Epithelial cell of esophagus (primary cell): ENCODE results near the gene HEPH.
"Not testable (repeated sequence)": the region's sequence is repeated elsewhere in the genome, so short reads cannot be mapped to it uniquely, and the experiment has no call there.

Experiments used
- DNase-seq: peaks from one replicate; pipeline ENCODE4 v3.0.0; 2010; ENCODE audit warnings: low read depth
- H3K4me3 ChIP-seq: 2 replicates; pipeline ENCODE4 v1.5.1; 2011; ENCODE audit warnings: mild to moderate bottlenecking, low read length, control low read depth
- TF ChIP-seq, protein P1 (sequence below): IDR thresholded peaks from 2 replicates; pipeline ENCODE4 v1.5.1; 2011; ENCODE audit warnings: low read depth, mild to moderate bottlenecking, low read length, control low read depth, inconsistent platforms; ENCODE audit not compliant: insufficient read depth; ENCODE audit errors: missing control alignments

HEPH gene, protein sequence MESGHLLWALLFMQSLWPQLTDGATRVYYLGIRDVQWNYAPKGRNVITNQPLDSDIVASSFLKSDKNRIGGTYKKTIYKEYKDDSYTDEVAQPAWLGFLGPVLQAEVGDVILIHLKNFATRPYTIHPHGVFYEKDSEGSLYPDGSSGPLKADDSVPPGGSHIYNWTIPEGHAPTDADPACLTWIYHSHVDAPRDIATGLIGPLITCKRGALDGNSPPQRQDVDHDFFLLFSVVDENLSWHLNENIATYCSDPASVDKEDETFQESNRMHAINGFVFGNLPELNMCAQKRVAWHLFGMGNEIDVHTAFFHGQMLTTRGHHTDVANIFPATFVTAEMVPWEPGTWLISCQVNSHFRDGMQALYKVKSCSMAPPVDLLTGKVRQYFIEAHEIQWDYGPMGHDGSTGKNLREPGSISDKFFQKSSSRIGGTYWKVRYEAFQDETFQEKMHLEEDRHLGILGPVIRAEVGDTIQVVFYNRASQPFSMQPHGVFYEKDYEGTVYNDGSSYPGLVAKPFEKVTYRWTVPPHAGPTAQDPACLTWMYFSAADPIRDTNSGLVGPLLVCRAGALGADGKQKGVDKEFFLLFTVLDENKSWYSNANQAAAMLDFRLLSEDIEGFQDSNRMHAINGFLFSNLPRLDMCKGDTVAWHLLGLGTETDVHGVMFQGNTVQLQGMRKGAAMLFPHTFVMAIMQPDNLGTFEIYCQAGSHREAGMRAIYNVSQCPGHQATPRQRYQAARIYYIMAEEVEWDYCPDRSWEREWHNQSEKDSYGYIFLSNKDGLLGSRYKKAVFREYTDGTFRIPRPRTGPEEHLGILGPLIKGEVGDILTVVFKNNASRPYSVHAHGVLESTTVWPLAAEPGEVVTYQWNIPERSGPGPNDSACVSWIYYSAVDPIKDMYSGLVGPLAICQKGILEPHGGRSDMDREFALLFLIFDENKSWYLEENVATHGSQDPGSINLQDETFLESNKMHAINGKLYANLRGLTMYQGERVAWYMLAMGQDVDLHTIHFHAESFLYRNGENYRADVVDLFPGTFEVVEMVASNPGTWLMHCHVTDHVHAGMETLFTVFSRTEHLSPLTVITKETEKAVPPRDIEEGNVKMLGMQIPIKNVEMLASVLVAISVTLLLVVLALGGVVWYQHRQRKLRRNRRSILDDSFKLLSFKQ

DNA sequence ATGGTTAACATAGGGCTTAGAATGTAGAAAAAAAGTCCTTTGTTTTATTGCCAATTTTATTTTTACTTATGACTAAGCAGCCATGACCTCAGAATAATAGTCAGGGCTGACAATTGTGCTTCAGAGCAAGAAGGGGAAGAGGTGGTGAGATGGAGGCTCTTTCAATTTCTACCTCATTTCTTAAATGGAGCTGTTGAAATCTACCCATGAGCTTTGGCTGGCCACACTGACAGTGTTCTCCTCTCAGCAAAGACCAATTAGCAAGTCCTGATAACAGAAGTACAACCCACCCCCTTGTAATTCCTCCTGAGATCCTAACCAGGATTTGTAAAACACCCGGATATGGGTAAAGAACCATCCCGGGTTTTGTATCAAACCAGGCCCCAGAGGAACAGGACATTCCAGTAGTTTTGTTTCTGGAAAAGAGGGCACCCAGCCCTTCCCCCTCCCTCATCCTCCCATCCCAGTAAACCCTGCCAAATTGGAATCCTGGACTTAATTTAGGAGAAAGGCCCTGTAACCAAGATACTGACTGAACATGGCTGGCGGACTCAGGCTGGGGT lies at the start of gene HEPH:
TSS of gene HEPH (plus strand) at position 399 of the 563 bp plus-strand sequence. CDS start 6,324 bp downstream, outside the sequence.
- TF ChIP-seq, protein P1, sequence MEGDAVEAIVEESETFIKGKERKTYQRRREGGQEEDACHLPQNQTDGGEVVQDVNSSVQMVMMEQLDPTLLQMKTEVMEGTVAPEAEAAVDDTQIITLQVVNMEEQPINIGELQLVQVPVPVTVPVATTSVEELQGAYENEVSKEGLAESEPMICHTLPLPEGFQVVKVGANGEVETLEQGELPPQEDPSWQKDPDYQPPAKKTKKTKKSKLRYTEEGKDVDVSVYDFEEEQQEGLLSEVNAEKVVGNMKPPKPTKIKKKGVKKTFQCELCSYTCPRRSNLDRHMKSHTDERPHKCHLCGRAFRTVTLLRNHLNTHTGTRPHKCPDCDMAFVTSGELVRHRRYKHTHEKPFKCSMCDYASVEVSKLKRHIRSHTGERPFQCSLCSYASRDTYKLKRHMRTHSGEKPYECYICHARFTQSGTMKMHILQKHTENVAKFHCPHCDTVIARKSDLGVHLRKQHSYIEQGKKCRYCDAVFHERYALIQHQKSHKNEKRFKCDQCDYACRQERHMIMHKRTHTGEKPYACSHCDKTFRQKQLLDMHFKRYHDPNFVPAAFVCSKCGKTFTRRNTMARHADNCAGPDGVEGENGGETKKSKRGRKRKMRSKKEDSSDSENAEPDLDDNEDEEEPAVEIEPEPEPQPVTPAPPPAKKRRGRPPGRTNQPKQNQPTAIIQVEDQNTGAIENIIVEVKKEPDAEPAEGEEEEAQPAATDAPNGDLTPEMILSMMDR, result no peak
- no peak within 1 kb of the TSS for H3K4me3 ChIP-seq
- no peak for DNase-seq

DNA sequence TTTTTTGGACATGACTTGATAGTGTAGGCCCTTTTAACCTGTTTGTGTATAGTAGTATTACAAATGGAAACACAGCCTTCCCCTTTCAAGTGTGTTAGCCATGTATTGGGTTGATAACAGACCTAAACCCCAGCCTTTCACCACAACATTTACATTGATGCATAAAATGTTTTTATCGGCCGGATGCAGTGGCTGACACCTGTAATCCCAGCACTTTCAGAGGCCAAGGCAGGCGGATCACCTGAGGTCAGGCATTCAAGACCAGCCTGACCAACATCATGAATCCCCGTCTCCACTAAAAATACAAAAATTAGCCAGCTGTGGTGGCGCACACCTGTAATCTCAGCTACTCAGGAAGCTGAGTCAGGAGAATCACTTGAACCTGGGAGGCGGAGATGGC lies 45.3 kb upstream of the HEPH start:
- not testable (repeated sequence) for DNase-seq, H3K4me3 ChIP-seq

DNA sequence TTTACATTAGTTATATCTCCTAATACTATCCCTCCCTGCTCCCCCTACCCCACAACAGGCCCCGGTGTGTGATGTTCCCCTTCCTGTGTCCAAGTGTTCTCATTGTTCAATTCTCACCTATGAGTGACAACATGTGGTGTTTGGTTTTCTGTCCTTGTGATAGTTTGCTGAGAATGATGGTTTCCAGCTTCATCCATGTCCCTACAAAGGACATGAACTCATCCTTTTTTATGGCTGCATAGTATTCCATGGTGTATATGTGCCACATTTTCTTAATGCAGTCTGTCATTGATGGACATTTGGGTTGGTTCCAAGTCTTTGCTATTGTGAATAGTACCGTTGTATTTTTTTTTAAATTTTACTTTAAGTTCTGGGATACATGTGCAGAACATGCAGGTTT lies 42.7 kb upstream of the HEPH start:
- DNase-seq, H3K4me3 ChIP-seq: not testable (repeated sequence)

DNA sequence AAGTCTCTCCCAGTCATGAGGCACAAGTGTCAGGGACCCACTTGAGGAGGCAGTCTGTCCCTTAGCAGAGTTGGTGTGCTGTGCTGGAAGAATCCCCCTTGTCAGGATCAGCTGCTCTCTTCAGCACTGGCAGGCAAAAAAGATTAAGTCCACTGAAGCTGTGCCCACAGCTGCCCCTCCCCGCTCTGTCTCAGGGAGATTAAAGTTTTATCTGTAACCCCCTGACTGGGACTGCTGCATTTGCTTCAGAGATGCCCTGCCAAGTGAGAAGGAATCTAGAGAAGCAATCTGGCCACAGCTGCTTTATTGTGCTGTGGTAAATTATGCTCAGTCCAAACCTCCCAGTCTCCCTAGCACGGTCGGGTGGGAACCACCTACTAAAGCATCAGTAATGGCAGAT lies 37.4 kb upstream of the HEPH start:
- no peak for DNase-seq
- TF ChIP-seq, protein P1, result no peak
- no peak overlapping the region for H3K4me3 ChIP-seq

DNA sequence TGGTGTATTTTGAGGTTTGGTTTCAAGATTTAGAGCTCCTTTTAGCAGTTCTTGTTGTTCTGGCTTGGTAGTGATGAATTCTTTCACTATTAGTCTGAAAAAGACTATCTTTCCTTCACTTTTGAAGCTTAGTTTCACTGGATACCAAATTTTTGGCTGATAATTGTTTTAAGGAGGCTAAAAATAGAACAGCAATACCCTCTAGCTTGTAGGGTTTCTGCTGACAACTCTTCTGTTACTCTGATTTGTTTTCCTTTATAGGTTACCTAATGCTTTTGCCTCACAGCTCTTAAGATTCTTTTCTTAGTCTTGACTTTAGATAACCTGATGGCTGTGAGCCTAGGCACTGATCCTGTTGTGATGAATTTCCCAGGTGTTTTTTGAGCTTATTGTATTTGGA lies 33.6 kb upstream of the HEPH start:
- H3K4me3 ChIP-seq, result no peak overlapping the region
- TF ChIP-seq, protein P1, result no peak
- no peak for DNase-seq

DNA sequence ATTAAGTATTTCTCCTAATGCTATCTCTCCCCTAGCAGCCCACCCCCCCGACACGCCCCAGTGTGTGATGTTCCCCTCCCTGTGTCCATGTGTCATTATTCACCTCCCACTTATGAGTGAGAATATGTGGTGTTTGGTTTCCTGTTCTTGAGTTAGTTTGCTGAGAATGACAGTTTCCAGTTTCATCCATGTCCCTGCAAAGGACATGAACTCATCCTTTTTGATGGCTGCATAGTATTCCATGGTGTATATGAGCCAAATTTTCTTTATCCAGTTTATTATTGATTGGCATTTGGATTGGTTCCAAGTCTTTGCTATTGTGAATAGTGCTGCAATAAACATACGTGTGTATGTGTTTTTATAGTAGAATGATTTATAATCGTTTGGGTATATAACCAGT lies 28.8 kb upstream of the HEPH start:
- DNase-seq, result not testable (repeated sequence)

DNA sequence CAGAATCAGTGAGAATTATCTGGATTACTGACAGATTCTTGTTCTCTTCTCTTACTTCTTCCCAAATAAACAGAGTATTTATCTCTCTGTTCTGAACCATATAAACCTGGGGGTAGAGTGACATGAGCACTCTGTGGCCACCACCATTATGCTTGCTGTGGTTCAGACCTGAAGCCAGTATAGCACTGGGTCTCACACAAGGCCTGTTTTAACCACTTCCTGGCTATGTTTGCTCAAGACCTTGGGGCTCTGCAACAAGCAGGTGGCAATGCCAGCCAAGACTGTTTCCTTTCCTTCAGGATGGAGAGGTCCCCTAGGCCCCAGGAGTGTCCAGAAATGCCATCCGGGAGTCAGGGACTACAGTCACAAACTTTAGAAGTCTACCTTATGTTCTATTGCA lies 21.7 kb upstream of the HEPH start:
- TF ChIP-seq, protein P1, result no peak
- H3K4me3 ChIP-seq, result no peak overlapping the region
- no peak for DNase-seq

More for the DNA sequence above, 28.8 kb upstream of the HEPH start:
- not testable (repeated sequence) for H3K4me3 ChIP-seq

DNA sequence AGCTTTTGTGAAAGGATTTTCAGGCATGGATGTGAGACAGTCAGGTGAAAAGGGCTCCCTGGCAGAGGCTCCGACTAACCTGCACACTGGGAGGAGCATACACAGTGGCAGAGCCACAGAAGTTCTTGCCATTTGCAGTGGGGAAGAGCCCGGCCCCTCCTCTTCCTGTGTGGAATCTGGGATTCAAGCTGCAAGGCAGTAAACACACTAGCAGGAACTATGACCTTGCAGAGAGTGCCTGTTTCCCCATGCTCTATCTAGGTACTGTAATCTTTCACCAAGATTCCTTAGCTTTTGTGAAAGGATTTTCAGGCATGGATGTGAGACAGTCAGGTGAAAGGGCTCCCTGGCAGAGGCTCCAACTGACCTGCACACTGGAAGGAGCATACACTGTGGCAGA lies 19.8 kb upstream of the HEPH start:
- TF ChIP-seq, protein P1, result no peak
- no peak overlapping the region for H3K4me3 ChIP-seq
- no peak for DNase-seq
